H9 (cell line): Measurements from ENCODE around the gene ASB4. TPM values are rescaled to one million over a fixed set of nuclear protein-coding genes. Genes with fewer than 3 reads are reported as not detected.

Experiments
- DNase-seq: peaks from one replicate; pipeline ENCODE4 v3.0.0-alpha.2; 2017
- H2AFZ ChIP-seq: one replicate; pipeline ENCODE4 v1.6.1; 2013; ENCODE audit warnings: mild to moderate bottlenecking, low read length, control low read depth, moderate library complexity
- H2AK5ac ChIP-seq: 2 replicates; pipeline ENCODE4 v1.6.1; 2013; ENCODE audit warnings: low read length, control low read depth, mixed read lengths; ENCODE audit not compliant: insufficient read length
- H2BK120ac ChIP-seq: one replicate; pipeline ENCODE4 v1.6.1; 2013; ENCODE audit warnings: low read depth, mild to moderate bottlenecking, low read length, control low read depth, inconsistent platforms; ENCODE audit not compliant: poor library complexity, severe bottlenecking
- H2BK12ac ChIP-seq: 2 replicates; pipeline ENCODE4 v1.6.1; 2013; ENCODE audit warnings: low read length, control low read depth, mixed read lengths, low read depth; ENCODE audit not compliant: insufficient read length
- H2BK15ac ChIP-seq: 2 replicates; pipeline ENCODE4 v1.6.1; 2013; ENCODE audit warnings: low read depth, low read length, control low read depth
- H2BK20ac ChIP-seq: one replicate; pipeline ENCODE4 v1.6.1; 2013; ENCODE audit warnings: low read depth, mild to moderate bottlenecking, low read length, control low read depth, inconsistent platforms; ENCODE audit not compliant: poor library complexity, severe bottlenecking
- H2BK5ac ChIP-seq: 2 replicates; pipeline ENCODE4 v1.6.1; 2013; ENCODE audit warnings: low read length, control low read depth, mixed read lengths; ENCODE audit not compliant: insufficient read length
- H3K14ac ChIP-seq: 2 replicates; pipeline ENCODE4 v1.6.1; 2013; ENCODE audit warnings: low read length, control low read depth; ENCODE audit not compliant: insufficient read depth
- H3K18ac ChIP-seq: 2 replicates; pipeline ENCODE4 v1.6.1; 2013; ENCODE audit warnings: low read depth, mild to moderate bottlenecking, mixed read lengths, low read length, control low read depth; ENCODE audit not compliant: insufficient read length
- H3K23ac ChIP-seq: 2 replicates; pipeline ENCODE4 v1.6.1; 2013; ENCODE audit warnings: low read length, control low read depth, mixed read lengths, low read depth; ENCODE audit not compliant: insufficient read length
- H3K23me2 ChIP-seq: 2 replicates; pipeline ENCODE4 v1.6.1; 2013; ENCODE audit warnings: low read depth, mild to moderate bottlenecking, mixed read lengths, low read length, control low read depth; ENCODE audit not compliant: insufficient read length, poor library complexity, severe bottlenecking
- H3K27ac ChIP-seq: 2 replicates; pipeline ENCODE4 v1.5.1; 2013; ENCODE audit warnings: low read length, control low read depth, mixed read lengths, low read depth; ENCODE audit not compliant: insufficient read length
- H3K27me3 ChIP-seq: 2 replicates; pipeline ENCODE4 v1.6.1; 2013; ENCODE audit warnings: low read length, control low read depth, inconsistent platforms; ENCODE audit not compliant: insufficient read depth
- H3K4ac ChIP-seq: 2 replicates; pipeline ENCODE4 v1.6.1; 2013; ENCODE audit warnings: low read depth, mild to moderate bottlenecking, control low read depth, inconsistent platforms, low read length, moderate library complexity
- H3K4me1 ChIP-seq: 2 replicates; pipeline ENCODE4 v1.6.1; 2013; ENCODE audit warnings: low read length, control low read depth, inconsistent platforms; ENCODE audit not compliant: insufficient read depth
- H3K4me2 ChIP-seq: 2 replicates; pipeline ENCODE4 v1.6.1; 2013; ENCODE audit warnings: low read length, control low read depth, mixed read lengths; ENCODE audit not compliant: insufficient read length, insufficient read depth
- H3K56ac ChIP-seq: 2 replicates; pipeline ENCODE4 v1.6.1; 2013; ENCODE audit warnings: low read depth, mild to moderate bottlenecking, mixed read lengths, low read length, control low read depth; ENCODE audit not compliant: insufficient read length
- H3K79me1 ChIP-seq: 2 replicates; pipeline ENCODE4 v1.6.1; 2013; ENCODE audit warnings: low read depth, mild to moderate bottlenecking, moderate library complexity, low read length, control low read depth, inconsistent platforms; ENCODE audit not compliant: insufficient read depth, poor library complexity, severe bottlenecking
- H3K79me2 ChIP-seq: 2 replicates; pipeline ENCODE4 v1.6.1; 2013; ENCODE audit warnings: low read length, control low read depth, inconsistent platforms; ENCODE audit not compliant: insufficient read depth
- H3K9ac ChIP-seq: 2 replicates; pipeline ENCODE4 v1.6.1; 2013; ENCODE audit warnings: low read length, control low read depth, mixed read lengths; ENCODE audit not compliant: insufficient read length; ENCODE audit errors: extremely low read depth
- H3K9me3 ChIP-seq: one replicate; pipeline ENCODE4 v1.6.1; 2013; ENCODE audit warnings: low read depth, low read length, inconsistent platforms; ENCODE audit not compliant: control insufficient read depth
- H3T11ph ChIP-seq: one replicate; pipeline ENCODE4 v1.6.1; 2013; ENCODE audit warnings: mild to moderate bottlenecking, low read length, control low read depth, inconsistent platforms
- H4K20me1 ChIP-seq: one replicate; pipeline ENCODE4 v1.6.1; 2013; ENCODE audit not compliant: control insufficient read depth, insufficient read length, insufficient read depth
- H4K5ac ChIP-seq: 2 replicates; pipeline ENCODE4 v1.6.1; 2013; ENCODE audit warnings: low read depth, mild to moderate bottlenecking, mixed read lengths, low read length, control low read depth; ENCODE audit not compliant: insufficient read length
- H4K8ac ChIP-seq: replicated peaks from 2 replicates; pipeline ENCODE4 v1.6.1; 2013; ENCODE audit warnings: low read length, control low read depth, mixed read lengths, low read depth; ENCODE audit not compliant: insufficient read length
- H4K91ac ChIP-seq: 2 replicates; pipeline ENCODE4 v1.6.1; 2013; ENCODE audit warnings: low read depth, mild to moderate bottlenecking, moderate library complexity, mixed read lengths, low read length, control low read depth; ENCODE audit not compliant: insufficient read length
- H3K27ac Mint-ChIP-seq, 3 experiments: 2 replicates in 2 of 3; 3 replicates in 1 of 3; pipeline ENCODE4 v1.8.0; 2020 to 2021; ENCODE audit warnings: mixed read lengths in 3 of 3, mild to moderate bottlenecking in 1 of 3, moderate library complexity in 1 of 3
- H3K27me3 Mint-ChIP-seq: 2 replicates; pipeline ENCODE4 v1.8.0; 2021; ENCODE audit warnings: low read depth, mild to moderate bottlenecking, moderate library complexity, mixed read lengths
- H3K36me3 Mint-ChIP-seq, 3 experiments: 2 replicates in 2 of 3; 3 replicates in 1 of 3; pipeline ENCODE4 v1.8.0; 2020 to 2021; ENCODE audit warnings: low read depth in 3 of 3, mixed read lengths in 3 of 3; ENCODE audit not compliant: insufficient read depth in 1 of 3
- H3K4me1 Mint-ChIP-seq, 2 experiments: 2 replicates each; pipeline ENCODE4 v1.8.0; 2020; ENCODE audit warnings: mixed read lengths in 2 of 2
- H3K4me3 Mint-ChIP-seq, 2 experiments: 2 replicates in 1 of 2; 3 replicates in 1 of 2; pipeline ENCODE4 v1.8.0; 2020 to 2021; ENCODE audit warnings: mild to moderate bottlenecking in 2 of 2, mixed read lengths in 2 of 2, moderate library complexity in 1 of 2
- H3K9me3 Mint-ChIP-seq, 2 experiments: 2 replicates in 1 of 2; 3 replicates in 1 of 2; pipeline ENCODE4 v1.8.0; 2020; ENCODE audit warnings: mild to moderate bottlenecking in 2 of 2, mixed read lengths in 2 of 2, moderate library complexity in 1 of 2
- WGBS: extraction: QIAGEN DNeasy Blood & Tissue Kit; methylation state at CpG from one replicate; pipeline ENCODE4 v1.1.7; 2013; ENCODE audit warnings: missing lambda C conversion rate, low lambda C conversion rate, mixed read lengths; ENCODE audit not compliant: insufficient read length; ENCODE audit errors: extremely low coverage; 5-methylcytosine and 5-hydroxymethylcytosine counted together
- total RNA-seq: library from RNA; stranded (reverse); gene quantifications from 2 replicates; pipeline ENCODE4 v1.2.1, GENCODE V29; 2021
- TF ChIP-seq, protein P1 (sequence below): fragments of 200-600 bp; sonication (generic); conservative IDR thresholded peaks from 3 replicates; pipeline ENCODE4 v1.8.0; 2021; ENCODE audit warnings: antibody characterized with exemption, mild to moderate bottlenecking

ASB4 gene
- total RNA-seq, 1 experiment from 2014 or later, result not detected

- Histone ChIP-seq H2BK5ac (no peak overlapping the region), H2BK20ac (no peak overlapping the region), H4K20me1 (no peaks in the 10 kb centered on the region), H4K91ac (no peak overlapping the region), H3K4me1 (peaks cover 4% of the 10 kb centered on the region; the same call in 1 of the 2 replicates), H4K8ac (no peak overlapping the region), H2BK15ac (no peak overlapping the region), H3K79me2 (no peaks in the 10 kb centered on the region), H3K18ac (no peak overlapping the region), H3K14ac (no peak overlapping the region), H3K23me2 (no peaks in the 10 kb centered on the region), H2AK5ac (no peak overlapping the region), H3K27ac (no peak overlapping the region), H3K23ac (no peak overlapping the region), H3K9ac (no peak overlapping the region), H3K56ac (no peak overlapping the region), H2BK120ac (no peak overlapping the region), H2BK12ac (no peak overlapping the region), H3K4ac (no peak overlapping the region), H2AFZ (peak overlapping the region; percentile 32), H3K9me3 (no peaks in the 10 kb centered on the region), H3K79me1 (no peaks in the 10 kb centered on the region), H3T11ph (no peak overlapping the region), H3K27me3 (no peaks in the 10 kb centered on the region), H4K5ac (no peak overlapping the region), H3K4me2 (no peak overlapping the region)
- H3K27me3 Mint-ChIP-seq, result no peaks in the 10 kb centered on the region
- H3K4me1 Mint-ChIP-seq, result peaks cover 30% of the 10 kb centered on the region in 2 experiments
- TF ChIP-seq, protein P1, sequence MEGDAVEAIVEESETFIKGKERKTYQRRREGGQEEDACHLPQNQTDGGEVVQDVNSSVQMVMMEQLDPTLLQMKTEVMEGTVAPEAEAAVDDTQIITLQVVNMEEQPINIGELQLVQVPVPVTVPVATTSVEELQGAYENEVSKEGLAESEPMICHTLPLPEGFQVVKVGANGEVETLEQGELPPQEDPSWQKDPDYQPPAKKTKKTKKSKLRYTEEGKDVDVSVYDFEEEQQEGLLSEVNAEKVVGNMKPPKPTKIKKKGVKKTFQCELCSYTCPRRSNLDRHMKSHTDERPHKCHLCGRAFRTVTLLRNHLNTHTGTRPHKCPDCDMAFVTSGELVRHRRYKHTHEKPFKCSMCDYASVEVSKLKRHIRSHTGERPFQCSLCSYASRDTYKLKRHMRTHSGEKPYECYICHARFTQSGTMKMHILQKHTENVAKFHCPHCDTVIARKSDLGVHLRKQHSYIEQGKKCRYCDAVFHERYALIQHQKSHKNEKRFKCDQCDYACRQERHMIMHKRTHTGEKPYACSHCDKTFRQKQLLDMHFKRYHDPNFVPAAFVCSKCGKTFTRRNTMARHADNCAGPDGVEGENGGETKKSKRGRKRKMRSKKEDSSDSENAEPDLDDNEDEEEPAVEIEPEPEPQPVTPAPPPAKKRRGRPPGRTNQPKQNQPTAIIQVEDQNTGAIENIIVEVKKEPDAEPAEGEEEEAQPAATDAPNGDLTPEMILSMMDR, result no peak
- DNase-seq, result no peak
- no CpG with 5 or more reads among the region's 9 CpGs for WGBS
- no peaks in the 10 kb centered on the region for H3K36me3 Mint-ChIP-seq
- no peak overlapping the region for H3K27ac Mint-ChIP-seq
- no peak overlapping the region for H3K4me3 Mint-ChIP-seq
- H3K9me3 Mint-ChIP-seq, result no peaks in the 10 kb centered on the region
Measured at GRCh38 chr7:95473276-95473985, 12.3 kb upstream of the ASB4 start.
